Measurements from ENCODE around the gene KRTAP23-1.

KRTAP23-1 gene

GRCh38 chr21:30305136-30305535, 43.3 kb downstream of the KRTAP23-1 start:
- no peak for DNase-seq

All from T-helper 1 cell (primary cell).